GM12801 (cell line): ENCODE results near the gene TCF7L1.

Experiments used
- CTCF ChIP-seq: IDR thresholded peaks from one replicate; pipeline ENCODE4 v1.5.1; 2011; ENCODE audit warnings: control low read depth; ENCODE audit not compliant: insufficient read length; ENCODE audit errors: extremely low read depth

TCF7L1 gene

GRCh38 chr2:85096616-85097015, 36.6 kb upstream of the TCF7L1 start:
- TF ChIP-seq CTCF, result no peak

DNA sequence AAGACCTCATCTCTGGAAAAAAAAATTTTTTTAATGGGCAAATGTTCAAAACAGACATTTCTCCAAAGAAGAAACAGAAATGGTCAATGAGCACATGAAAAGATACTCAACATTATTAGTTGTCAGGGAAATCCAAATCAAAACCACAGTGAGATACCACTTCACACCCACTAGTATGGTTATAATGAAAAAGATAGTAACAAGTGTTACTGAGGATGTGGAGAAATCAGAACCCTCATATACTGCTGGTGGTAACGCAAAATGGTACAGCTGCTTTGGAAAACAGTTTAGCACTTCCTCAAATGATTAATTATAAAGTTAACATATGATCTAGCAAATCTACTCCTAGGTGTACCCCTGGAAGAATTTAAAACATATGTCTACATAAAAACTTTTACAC, 29.0 kb upstream of the TCF7L1 start:
- TF ChIP-seq CTCF, result no peak

DNA sequence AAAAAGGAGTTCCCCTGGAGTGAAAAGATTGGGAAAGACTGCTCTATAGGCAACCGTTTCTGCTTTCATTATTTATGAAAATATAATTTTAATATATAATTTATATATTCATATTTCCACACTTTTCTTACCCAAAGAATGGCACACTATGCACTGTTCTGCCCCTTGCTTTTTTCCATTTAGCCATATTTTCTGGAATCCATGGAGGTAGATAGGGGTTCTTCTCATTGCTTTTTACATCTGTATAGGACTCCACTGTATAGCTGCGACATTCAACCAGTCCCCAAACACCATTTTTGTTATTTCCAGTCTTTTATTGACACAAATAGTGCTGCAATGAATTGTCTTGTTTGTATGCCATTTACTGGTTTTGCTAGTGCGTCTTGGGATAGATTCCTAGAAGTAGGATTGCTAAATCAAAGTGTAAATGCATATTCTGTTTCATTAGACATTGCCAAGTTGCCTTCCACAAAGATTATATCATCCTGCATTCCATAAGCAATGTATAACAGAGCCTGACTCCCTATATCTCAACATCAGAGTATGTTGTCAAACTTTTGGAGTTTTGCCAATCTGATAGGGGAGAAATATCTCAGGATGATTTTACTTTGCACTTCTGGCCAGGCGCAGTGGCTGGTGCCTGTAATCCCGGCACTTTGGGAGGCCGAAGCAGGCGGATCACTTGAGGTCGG, 26.6 kb upstream of the TCF7L1 start:
- no peak for TF ChIP-seq CTCF

DNA sequence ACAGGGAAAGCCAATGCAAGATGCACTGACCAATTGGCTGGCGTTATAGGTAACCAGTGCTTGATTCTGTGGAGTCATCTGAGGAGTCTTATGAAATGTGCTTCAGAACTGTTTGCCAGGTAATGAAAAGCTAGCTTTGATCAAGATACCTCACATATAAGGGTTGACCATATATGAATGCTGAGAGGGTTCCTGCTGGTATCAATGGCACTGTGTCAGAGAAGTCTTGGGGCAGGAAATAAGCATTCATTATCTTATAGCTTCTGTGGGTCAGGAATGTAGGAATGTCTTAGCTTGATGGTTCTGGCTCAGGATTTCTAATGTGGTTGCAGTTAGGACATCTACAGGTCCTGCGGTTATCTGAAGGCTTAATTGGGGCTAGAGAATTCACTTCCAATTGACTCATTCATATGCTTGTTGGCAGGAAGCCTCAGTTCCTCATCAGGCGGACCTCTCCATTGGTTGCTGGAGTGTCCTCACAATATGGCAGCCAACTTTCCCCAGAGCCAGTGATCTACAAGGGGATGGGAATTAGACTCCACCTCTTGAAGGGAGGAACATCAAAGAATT, 22.1 kb upstream of the TCF7L1 start:
- TF ChIP-seq CTCF, result no peak

GRCh38 chr2:85111819-85112281, 21.3 kb upstream of the TCF7L1 start:
- no peak for TF ChIP-seq CTCF

DNA sequence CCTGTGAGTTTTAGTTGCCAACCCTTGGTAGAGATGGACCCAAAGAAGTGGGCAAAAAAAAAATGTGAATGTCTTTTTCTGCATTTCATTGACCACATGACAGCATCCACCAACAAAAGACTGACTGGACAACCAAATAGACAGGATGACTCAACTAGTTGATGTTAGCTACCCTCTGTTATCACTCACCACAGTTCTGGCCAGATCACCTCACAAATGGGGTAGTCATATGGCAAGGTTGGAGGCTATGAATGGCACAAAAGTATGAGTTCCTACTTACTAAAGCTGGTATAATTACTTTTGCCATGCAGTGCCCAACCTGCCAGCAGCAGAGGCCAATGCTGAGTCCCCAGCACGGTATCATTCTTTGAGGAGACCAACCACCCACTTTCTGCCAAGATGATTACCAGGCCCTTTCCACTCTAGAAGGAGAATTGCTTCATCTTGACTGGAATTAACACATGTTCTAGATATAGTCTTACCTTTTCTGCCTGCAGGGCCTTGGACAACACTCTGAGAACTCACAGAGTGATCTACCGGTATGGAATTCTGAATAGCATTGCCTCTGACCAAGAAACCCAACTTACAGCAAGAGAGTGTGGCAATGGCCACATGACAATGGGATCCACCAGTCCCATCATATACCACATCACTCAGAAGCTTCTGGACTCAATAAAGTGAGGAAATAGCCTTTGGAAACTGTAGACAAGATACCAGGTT, 20.1 kb upstream of the TCF7L1 start:
- no peak for TF ChIP-seq CTCF

- TF ChIP-seq CTCF, result no peak
Measured at GRCh38 chr2:85114586-85115330, 18.4 kb upstream of the TCF7L1 start.
